Effector CD4-positive, alpha-beta T cell (primary cell): ENCODE data around the gene KDM4D.
"Not testable (repeated sequence)": the region's sequence is repeated elsewhere in the genome, so short reads cannot be mapped to it uniquely, and the experiment has no call there.

Experiments used
- DNase-seq: peaks from one replicate; pipeline ENCODE4 v3.0.0-alpha.2; 2020
- total RNA-seq: gene quantifications from one replicate; lab custom pipeline; 2026; lab: John Stamatoyannopoulos, UW

KDM4D gene
- total RNA-seq = 2.3 reads per million, percentile 5 among the genes with 10 or more reads in this experiment

- peak; percentile 96 for DNase-seq
Observed at GRCh38 chr11:94973099-94973968, at the start of gene KDM4D, which contains the start of gene CWC15. Gene KDM4D (plus strand): TSS chr11:94973709. CDS start chr11:94997373, 23,664 bp downstream. Gene CWC15 (minus strand): TSS chr11:94973556. CDS start chr11:94972185, 1,371 bp downstream.

GRCh38 chr11:94924171-94924572 is 49.3 kb upstream of the KDM4D start:
- no peak for DNase-seq

- DNase-seq = no peak
Observed at GRCh38 chr11:94924612-94925011, 48.9 kb upstream of the KDM4D start.

- DNase-seq = no peak
Observed at GRCh38 chr11:94925422-94926270, 47.9 kb upstream of the KDM4D start.

GRCh38 chr11:94926271-94926625 is 47.3 kb upstream of the KDM4D start:
- DNase-seq = no peak

- DNase-seq = no peak
Observed at GRCh38 chr11:94926698-94927237, 46.7 kb upstream of the KDM4D start.

GRCh38 chr11:94928117-94928990 is 45.2 kb upstream of the KDM4D start:
- DNase-seq = no peak

GRCh38 chr11:94932072-94932471 is 41.4 kb upstream of the KDM4D start:
- DNase-seq = not testable (repeated sequence)

GRCh38 chr11:94932503-94932902 is 41.0 kb upstream of the KDM4D start:
- no peak for DNase-seq

GRCh38 chr11:94933223-94934130 is 40.0 kb upstream of the KDM4D start:
- DNase-seq = no peak

GRCh38 chr11:94934362-94934761 is 39.1 kb upstream of the KDM4D start:
- no peak for DNase-seq

GRCh38 chr11:94934846-94935245 is 38.7 kb upstream of the KDM4D start:
- no peak for DNase-seq

- DNase-seq = no peak
Observed at GRCh38 chr11:94938095-94939055, 35.1 kb upstream of the KDM4D start.

GRCh38 chr11:94939346-94939745 is 34.2 kb upstream of the KDM4D start:
- DNase-seq = no peak

- no peak for DNase-seq
Observed at GRCh38 chr11:94941131-94941530, 32.4 kb upstream of the KDM4D start.

- DNase-seq = no peak
Observed at GRCh38 chr11:94946812-94947211, 26.7 kb upstream of the KDM4D start.

- DNase-seq = no peak
Observed at GRCh38 chr11:94948070-94948617, 25.4 kb upstream of the KDM4D start.

GRCh38 chr11:94954753-94955152 is 18.8 kb upstream of the KDM4D start:
- DNase-seq = no peak

- no peak for DNase-seq
Observed at GRCh38 chr11:94956963-94957362, 16.5 kb upstream of the KDM4D start.
